Erythroblast (primary cell): ENCODE data around the gene SMAD9.

ENCODE experiments used
- GATA1 ChIP-seq: IDR thresholded peaks from 2 replicates; pipeline ENCODE4 v1.6.1; 2011; ENCODE audit warnings: low read depth, mild to moderate bottlenecking, control low read depth, low read length, moderate library complexity
- POLR2A ChIP-seq: IDR thresholded peaks from 2 replicates; pipeline ENCODE4 v1.6.1; 2011; ENCODE audit warnings: mild to moderate bottlenecking, low read length

DNA sequence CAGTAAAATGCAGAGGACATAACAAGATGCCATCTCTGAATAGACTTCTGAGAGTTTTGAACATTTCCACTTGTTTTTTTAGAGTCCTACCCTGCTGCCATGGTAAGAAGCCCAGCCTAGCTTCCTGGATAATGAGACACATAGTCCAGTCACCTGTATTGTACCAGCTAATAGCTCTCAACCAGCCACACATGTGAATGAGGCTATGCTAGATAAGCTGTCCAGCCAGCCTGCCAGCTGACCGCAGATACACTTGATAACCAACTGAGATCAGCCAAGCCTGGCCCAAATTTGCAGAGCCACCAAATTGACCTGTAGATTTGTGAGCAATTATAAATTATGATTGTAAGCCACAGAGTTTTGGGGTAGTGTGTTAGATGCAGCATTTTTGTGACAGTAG lies 90.3 kb downstream of the SMAD9 start:
- no peak for TF ChIP-seq POLR2A
- no peak for TF ChIP-seq GATA1
